Ureter (tissue), 1 donor: ENCODE data around the gene SEMA5B. TPM values are rescaled to one million over a fixed set of nuclear protein-coding genes. Genes with fewer than 3 reads are reported as not detected.

Experiments
- DNase-seq: peaks from one replicate; pipeline ENCODE4 v3.0.0-alpha.2; 2020; ENCODE audit warnings: low spot score
- total RNA-seq: library from RNA; stranded (reverse); gene quantifications from one replicate; pipeline ENCODE4 v1.2.4, GENCODE V29; 2023
- donor health status: DM: yes; HTN: yes; CAD: no.

SEMA5B gene
- total RNA-seq, 1 donor from 2014 or later: 2.3 TPM

DNA sequence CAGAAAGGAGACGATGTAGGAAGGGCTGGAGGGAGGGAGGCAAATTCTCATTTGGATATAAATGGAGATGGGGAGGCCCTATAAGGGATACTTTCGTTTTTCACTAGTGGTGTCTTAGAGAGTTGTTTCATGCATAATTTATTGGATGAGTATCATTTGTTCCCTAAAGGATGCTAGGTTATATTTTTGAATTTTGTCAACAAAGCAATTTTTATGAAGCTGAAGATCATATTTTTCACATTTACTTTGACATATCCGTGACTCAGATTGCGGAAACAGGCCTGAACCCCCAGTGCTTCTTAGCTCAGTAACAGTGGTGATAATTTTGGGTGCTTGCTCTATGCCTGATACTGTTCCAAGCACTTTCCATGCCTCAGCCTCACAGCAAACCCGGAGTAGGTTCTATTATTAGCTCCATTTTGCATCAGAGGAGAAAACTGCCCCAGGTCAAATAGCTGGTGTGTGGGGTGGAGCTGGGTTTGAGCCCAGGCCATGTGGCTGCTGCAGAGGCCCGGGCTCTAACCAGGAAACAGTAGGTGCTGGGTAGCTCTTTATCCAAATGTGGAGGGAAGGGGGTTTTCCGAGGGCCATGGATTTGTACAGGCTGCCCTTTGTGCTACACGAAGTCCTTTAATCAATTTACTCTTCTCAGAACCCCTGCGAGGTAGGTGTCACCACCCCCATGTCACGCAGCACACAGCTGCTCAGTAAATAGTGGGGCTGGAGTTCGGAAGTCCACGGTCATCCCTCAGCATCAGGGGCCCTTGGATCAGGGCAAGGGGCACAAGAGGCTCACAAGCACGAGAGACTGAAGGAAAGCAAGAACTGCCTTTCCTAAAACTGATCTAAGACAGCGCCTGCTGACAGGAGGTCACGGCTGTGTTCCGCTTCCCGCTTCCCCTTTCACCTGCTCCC is 133.6 kb downstream of the SEMA5B start:
- no peak for DNase-seq

GRCh38 chr3:122893282-122893681 is 134.3 kb downstream of the SEMA5B start:
- no peak for DNase-seq

- no peak for DNase-seq
Measured at GRCh38 chr3:122892118-122892960, 135.2 kb downstream of the SEMA5B start.

- DNase-seq: no peak
Measured at GRCh38 chr3:122890720-122891220, 136.8 kb downstream of the SEMA5B start.

DNA sequence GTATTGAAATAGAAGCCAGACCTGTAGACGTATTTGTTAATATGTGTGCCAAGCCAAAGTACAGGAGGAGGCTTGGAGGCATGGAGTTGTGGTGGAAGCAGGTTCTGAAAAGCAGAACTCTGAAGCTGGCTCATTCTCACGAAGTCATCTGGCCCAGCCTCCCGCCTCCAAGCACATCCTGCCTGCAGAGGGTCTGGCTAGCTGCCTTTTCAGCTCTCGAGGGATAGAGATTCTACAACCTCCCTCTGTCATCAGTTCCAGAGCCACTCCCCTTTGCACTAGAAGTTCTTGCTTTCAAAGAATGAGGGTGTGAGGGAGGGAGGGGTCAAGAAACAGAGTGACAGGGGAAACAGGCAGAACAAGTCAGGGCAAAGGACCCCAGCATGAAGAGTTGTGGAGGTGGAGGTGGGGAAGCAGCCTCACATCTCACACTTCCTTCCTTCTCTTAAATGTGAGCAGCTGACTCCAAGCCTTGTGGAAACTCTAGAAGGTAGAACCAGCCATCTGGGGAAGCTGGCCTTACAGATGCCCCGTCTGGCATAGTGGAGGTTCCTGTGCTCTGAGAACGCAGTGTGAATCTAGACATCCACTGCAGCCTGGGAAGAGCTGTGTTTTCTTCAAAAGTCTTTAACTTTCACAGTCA is 137.4 kb downstream of the SEMA5B start:
- peak; percentile 79 for DNase-seq

DNA sequence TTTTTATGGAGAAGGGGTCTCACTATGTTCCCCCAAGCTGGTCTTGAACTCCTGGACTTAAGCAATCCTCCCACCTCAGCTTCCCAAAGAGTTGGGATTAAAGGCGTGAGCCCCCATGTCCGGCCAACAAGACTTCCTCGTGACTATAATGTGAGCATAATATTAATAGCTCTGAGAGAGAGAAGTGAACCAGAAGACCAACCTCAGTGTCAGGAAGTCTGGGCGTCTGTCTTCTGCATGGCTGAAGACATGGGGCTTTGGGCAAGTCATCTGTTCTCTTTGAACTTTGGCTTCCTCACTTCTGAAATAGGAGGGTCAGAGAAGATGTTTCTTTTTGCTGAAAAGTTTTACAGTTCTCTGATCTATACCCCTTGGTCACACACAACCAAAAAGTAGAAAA is 140.6 kb downstream of the SEMA5B start:
- DNase-seq: no peak

DNA sequence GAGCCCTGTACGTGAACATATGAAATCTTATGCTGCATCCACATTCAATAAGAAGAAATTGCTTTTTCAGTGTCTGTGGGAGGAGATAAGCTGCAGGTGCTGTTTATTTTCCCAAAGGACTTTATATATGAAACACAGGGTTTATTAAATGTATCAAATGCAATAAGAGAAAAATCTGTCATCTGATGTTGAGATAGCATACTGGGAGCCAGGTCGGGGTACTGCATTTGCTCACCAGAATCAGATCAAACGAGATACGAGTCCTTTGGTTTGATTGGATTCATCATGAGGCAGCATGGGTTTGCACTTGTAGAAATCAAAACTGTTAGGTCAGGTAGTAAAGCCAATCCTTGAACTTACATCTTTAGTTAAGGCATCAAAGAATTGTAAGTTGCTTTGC is 141.3 kb downstream of the SEMA5B start:
- DNase-seq: no peak

DNA sequence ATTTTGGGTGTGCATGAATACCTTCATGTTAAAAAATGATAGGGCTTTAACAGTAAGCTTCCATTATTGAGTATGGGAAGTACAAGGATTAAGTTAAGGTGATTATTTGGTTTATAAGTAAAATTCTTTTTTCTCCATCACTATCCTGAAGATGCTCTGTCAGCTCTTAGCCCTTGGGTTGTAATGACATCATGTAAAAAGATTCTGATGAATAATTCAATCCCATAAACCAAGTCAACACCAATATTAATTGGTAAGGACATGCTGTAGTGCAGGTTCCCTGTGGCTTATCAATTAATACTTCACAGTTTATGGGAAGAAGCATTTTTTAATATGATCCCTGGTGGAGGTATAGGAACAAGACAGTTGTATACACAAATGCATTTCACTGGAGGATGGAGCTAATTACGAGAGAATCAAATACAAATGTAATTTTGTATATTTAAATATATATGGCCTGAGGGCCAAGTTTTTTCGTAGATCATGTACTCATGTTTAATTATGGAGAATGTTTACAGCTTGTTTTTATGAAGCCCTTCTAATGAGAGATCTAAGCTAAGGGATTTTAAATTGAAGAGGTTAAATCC is 145.1 kb downstream of the SEMA5B start:
- no peak for DNase-seq

GRCh38 chr3:122880624-122881023 is 146.9 kb downstream of the SEMA5B start:
- no peak for DNase-seq

- DNase-seq: no peak
Measured at GRCh38 chr3:122880173-122880572, 147.4 kb downstream of the SEMA5B start.

GRCh38 chr3:122875547-122876127 is 151.9 kb downstream of the SEMA5B start:
- no peak for DNase-seq

- DNase-seq: no peak
Measured at GRCh38 chr3:122873741-122874515, 153.6 kb downstream of the SEMA5B start.

DNA sequence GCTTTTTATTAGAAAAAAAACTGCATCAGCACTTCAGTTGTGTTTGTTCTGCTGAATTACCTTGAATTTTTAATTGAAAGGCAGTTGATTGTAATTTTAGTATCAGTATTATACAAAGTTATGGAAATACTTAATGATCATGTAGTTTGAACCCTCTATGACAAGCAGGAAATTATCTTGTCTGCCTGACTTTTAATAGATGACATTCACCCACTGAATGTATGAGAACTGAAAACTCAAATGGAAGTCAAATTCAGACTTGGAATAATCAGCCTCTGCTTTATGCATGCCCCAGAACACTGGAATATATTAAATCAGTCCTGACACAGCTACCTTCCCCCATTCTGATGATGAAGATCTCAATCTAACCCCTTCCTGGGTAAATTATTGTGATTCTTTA is 159.2 kb downstream of the SEMA5B start:
- no peak for DNase-seq

GRCh38 chr3:122864498-122864897 is 163.1 kb downstream of the SEMA5B start:
- DNase-seq: no peak

DNA sequence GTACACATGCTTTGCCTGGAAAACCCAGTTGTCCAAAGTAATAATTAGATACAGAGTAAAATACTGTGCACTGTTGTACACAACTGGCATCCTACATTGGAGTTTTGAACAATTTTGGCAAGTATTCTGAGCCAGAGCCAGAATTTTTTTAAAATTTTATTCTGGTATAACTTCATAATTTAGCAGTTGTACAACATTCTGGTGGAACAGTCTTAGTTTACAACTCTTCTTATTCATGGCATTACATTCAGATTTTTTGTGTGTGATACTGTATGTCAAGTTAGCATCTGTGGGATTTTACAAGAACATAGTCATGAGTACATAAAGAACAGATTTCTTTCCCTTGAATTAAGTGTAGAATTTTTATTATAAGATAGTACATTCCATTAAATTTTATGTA is 165.2 kb downstream of the SEMA5B start:
- DNase-seq: no peak

Other genes starting within 250 kb of the SEMA5B start
- 16.2 TPM for gene HSPBAP1, start 233.9 kb downstream of the SEMA5B start, total RNA-seq
- 16.9 TPM for gene SLC49A4, start 232.7 kb downstream of the SEMA5B start, total RNA-seq
- 44.2 TPM for gene PDIA5, start 39.3 kb upstream of the SEMA5B start, total RNA-seq
- 15.2 TPM for gene SEC22A, start 174.2 kb upstream of the SEMA5B start, total RNA-seq